Cardiac muscle cell (in vitro differentiated cells and primary cell): ENCODE results near the gene RCE1. TPM values are rescaled to one million over a fixed set of nuclear protein-coding genes. Genes with fewer than 3 reads are reported as not detected.

Source experiments
- DNase-seq, 2 donors: peaks; one replicate each; pipeline versions ENCODE4 v3.0.0 to v3.0.0-alpha.2; 2010 to 2017; ENCODE audit warnings: low read depth in 1 of 2, low spot score in 1 of 2
- H3K27ac ChIP-seq: fragments of 200-600 bp; sonication (generic); 2 replicates; pipeline ENCODE4 v1.5.1; 2016
- H3K27me3 ChIP-seq: fragments of 200-600 bp; sonication (generic); 2 replicates; pipeline ENCODE4 v1.6.0; 2016; ENCODE audit warnings: control low read depth
- H3K36me3 ChIP-seq: fragments of 200-600 bp; sonication (generic); 2 replicates; pipeline ENCODE4 v1.5.1; 2016; ENCODE audit warnings: control low read depth
- H3K4me1 ChIP-seq: fragments of 200-600 bp; sonication (generic); 2 replicates; pipeline ENCODE4 v1.8.1; 2017; ENCODE audit warnings: low read depth, mild to moderate bottlenecking, mixed run types
- H3K4me3 ChIP-seq: fragments of 200-600 bp; sonication (generic); 2 replicates; pipeline ENCODE4 v1.5.1; 2016; ENCODE audit warnings: mild to moderate bottlenecking
- H3K9me3 ChIP-seq: fragments of 200-600 bp; sonication (generic); 2 replicates; pipeline ENCODE4 v1.5.1; 2017; ENCODE audit warnings: low read depth, mild to moderate bottlenecking, control low read depth
- CTCF ChIP-seq: IDR thresholded peaks from 2 replicates; pipeline ENCODE4 v1.5.1; 2012; ENCODE audit warnings: low read depth, mild to moderate bottlenecking, low read length
- polyA plus RNA-seq: library from polyadenylated mRNA; unstranded; fragments of >200 nt; fragmentation: Nextera tagmentation; extraction: Ambion mirVana; gene quantifications from 2 replicates; pipeline ENCODE4 v1.2.1, GENCODE V29; 2016
- total RNA-seq: library from RNA; depleted of rRNA; stranded (reverse); fragments of >200 nt; gene quantifications from 2 replicates; pipeline ENCODE4 v1.2.3, GENCODE V29; 2016

Gene RCE1
- total and polyA plus RNA-seq, 2 experiments from 2014 or later: 19.9 to 24.4 TPM

GRCh38 chr11:66868726-66869566, 25.7 kb downstream of the RCE1 start:
- Histone ChIP-seq H3K27ac (no peak overlapping the region), H3K27me3 (no peaks in the 10 kb centered on the region), H3K4me1 (peaks cover 5% of the 10 kb centered on the region), H3K36me3 (no peaks in the 10 kb centered on the region), H3K4me3 (no peak overlapping the region), H3K9me3 (no peaks in the 10 kb centered on the region)
- DNase-seq: peak in 1 of 2 donors; percentile 79
- peak; percentile 3 for TF ChIP-seq CTCF

DNA sequence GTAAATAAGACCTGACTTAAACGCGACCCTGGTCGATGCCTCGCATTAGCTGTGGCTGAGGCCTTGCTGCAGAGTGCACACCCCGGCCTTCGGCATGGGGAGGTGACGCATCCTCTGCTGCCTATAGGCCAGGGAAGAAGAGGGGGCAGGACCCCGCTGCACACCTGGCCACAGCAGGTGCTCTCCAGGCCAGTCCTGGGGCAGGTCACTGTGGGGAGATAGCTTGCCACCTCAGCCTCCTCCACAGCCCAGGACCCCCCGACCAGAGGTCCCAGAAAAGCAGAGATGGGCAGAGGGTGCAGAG, 26.3 kb downstream of the RCE1 start:
- no peak for DNase-seq
- TF ChIP-seq CTCF: no peak
- Histone ChIP-seq H3K4me3 (no peak overlapping the region), H3K27me3 (no peaks in the 10 kb centered on the region), H3K9me3 (no peaks in the 10 kb centered on the region), H3K27ac (no peak overlapping the region), H3K4me1 (peaks cover 5% of the 10 kb centered on the region), H3K36me3 (no peaks in the 10 kb centered on the region)

DNA sequence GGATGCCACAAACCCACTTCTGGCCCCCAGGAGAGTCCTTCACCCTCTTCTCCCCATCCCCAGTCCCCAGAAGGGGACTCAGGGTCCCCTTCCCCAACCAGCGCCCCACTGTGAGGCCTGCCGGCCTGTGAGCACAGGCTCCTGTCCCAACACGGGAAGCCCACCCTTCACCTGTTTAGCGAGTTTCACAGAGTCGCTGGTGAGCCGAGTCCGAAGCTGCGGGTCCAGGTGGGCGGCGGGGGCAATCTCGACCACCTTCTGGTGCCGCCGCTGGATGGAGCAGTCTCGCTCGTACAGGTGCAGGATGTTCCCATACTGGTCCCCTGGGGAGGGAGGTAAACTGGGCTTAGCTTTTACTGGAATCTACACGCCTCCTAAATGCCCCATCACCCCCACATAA, 26.9 kb downstream of the RCE1 start:
- Histone ChIP-seq H3K4me1 (no peaks in the 10 kb centered on the region), H3K27ac (no peak overlapping the region), H3K27me3 (no peaks in the 10 kb centered on the region), H3K9me3 (no peaks in the 10 kb centered on the region), H3K4me3 (no peak overlapping the region), H3K36me3 (no peaks in the 10 kb centered on the region)
- DNase-seq: no peak
- TF ChIP-seq CTCF: no peak

GRCh38 chr11:66870616-66871520, 27.6 kb downstream of the RCE1 start:
- TF ChIP-seq CTCF: no peak
- Histone ChIP-seq H3K4me3 (no peak overlapping the region), H3K27me3 (no peaks in the 10 kb centered on the region), H3K9me3 (no peaks in the 10 kb centered on the region), H3K36me3 (no peaks in the 10 kb centered on the region), H3K4me1 (no peaks in the 10 kb centered on the region), H3K27ac (no peak overlapping the region)
- no peak for DNase-seq

DNA sequence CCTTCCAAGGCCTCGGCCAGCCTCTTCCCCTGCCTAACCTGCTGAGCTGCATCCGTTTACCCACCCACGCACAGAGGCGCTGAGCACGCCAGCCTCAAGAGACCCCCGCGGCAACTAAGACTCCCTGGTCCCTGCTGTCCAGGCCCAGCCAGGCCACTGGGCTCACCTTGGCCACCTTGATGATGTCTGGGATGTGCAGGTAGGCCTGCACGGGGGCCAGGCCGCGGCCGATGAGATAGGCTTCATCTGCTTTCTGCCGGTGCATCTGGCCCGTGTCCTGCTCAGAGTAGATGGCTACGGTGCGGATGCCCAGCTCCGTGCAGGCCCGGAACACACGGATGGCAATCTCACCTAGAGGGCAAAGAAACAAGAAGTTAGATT, 28.3 kb downstream of the RCE1 start:
- TF ChIP-seq CTCF: no peak

More for the DNA sequence above, 28.3 kb downstream of the RCE1 start:
- Histone ChIP-seq H3K4me3 (no peak overlapping the region), H3K27ac (no peak overlapping the region), H3K9me3 (no peaks in the 10 kb centered on the region), H3K4me1 (peaks cover 4% of the 10 kb centered on the region), H3K27me3 (no peaks in the 10 kb centered on the region), H3K36me3 (no peaks in the 10 kb centered on the region)
- DNase-seq: no peak
